ENCODE results near the gene SPINT3.
A peak's percentile ranks its signal among the peaks of the same experiment; 100 is the strongest.

Gene SPINT3

DNA sequence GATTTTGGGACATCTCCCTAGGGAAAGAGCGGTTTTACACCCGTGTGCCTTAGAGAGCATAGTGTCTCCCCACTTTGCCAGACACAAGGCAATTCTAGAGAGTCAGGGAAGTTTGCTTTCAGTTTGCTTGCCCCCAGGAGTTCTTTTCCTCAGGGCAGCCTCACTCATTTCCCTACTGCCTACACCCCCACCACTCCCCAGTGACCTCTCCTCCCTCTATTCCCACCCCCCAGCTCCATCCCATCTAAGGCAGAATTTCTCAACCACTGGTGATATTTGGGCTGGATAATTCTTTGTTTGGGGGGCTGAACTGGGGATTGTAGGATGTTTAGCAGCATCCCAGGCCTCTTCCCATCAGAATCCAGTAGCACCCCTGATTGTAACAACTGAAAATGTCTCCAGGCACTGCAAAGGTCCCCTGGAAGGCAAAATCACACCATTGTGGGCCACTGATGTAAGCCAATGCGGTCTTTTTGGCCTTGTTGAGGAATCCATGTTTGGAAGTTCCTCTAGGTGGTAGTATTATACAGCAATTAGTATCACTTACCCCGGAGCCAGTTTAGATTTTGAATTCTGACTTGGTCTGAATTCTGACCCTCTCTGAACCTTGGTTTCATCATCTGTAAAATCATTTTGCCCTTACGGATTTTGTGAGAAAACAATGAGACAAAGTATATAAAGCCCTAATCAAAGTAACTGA is 30.5 kb upstream of the SPINT3 start:
- no peak for TF ChIP-seq ZFX (IDR thresholded peaks at IDR 0.05; ENCODE audit: borderline replicate concordance)
- TF ChIP-seq, protein P1, sequence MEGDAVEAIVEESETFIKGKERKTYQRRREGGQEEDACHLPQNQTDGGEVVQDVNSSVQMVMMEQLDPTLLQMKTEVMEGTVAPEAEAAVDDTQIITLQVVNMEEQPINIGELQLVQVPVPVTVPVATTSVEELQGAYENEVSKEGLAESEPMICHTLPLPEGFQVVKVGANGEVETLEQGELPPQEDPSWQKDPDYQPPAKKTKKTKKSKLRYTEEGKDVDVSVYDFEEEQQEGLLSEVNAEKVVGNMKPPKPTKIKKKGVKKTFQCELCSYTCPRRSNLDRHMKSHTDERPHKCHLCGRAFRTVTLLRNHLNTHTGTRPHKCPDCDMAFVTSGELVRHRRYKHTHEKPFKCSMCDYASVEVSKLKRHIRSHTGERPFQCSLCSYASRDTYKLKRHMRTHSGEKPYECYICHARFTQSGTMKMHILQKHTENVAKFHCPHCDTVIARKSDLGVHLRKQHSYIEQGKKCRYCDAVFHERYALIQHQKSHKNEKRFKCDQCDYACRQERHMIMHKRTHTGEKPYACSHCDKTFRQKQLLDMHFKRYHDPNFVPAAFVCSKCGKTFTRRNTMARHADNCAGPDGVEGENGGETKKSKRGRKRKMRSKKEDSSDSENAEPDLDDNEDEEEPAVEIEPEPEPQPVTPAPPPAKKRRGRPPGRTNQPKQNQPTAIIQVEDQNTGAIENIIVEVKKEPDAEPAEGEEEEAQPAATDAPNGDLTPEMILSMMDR (IDR thresholded peaks at IDR 0.05): peak; percentile 31
- no peak overlapping the region for H3K27ac ChIP-seq

DNA sequence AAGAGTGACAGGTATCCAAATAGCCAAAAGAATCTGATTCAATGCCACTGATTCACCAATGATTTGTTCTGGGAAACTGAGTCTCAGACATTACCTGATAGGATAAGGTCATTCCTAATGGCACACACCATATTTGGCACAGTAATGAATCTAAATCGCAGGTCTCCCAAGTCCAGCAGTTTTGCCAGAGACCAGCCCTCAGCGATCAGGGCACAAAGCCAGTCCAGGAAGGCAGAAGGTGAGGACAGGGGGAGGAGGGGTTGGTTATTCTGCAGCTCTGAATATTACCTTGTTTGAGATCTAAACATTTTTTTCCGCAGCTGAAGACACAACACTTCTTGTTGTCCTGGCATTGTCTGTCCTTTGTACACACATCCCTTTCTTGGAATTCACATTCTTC is 29.9 kb upstream of the SPINT3 start:
- TF ChIP-seq ZFX (IDR thresholded peaks at IDR 0.05; ENCODE audit: borderline replicate concordance): no peak
- TF ChIP-seq, protein P1 (IDR thresholded peaks at IDR 0.05): no peak
- no peak overlapping the region for H3K27ac ChIP-seq

GRCh38 chr20:45539382-45539781 is 24.0 kb upstream of the SPINT3 start, which contains the start of gene WFDC6:
WFDC6 (minus strand) TSS chr20:45539482; CDS start chr20:45539407, 75 bp downstream.
- TF ChIP-seq, protein P1 (IDR thresholded peaks at IDR 0.05): no peak
- no peak for TF ChIP-seq ZFX (IDR thresholded peaks at IDR 0.05; ENCODE audit: borderline replicate concordance)

GRCh38 chr20:45538209-45538799 is 22.9 kb upstream of the SPINT3 start:
- TF ChIP-seq, protein P1 (IDR thresholded peaks at IDR 0.05): peak; percentile 20
- no peak for TF ChIP-seq ZFX (IDR thresholded peaks at IDR 0.05; ENCODE audit: borderline replicate concordance)
- no peak overlapping the region for H3K27ac ChIP-seq

More at GRCh38 chr20:45539382-45539781, 24.0 kb upstream of the SPINT3 start, which contains the start of gene WFDC6:
- H3K27ac ChIP-seq: no peak within 1 kb of the TSS

GRCh38 chr20:45527294-45527693 is 11.9 kb upstream of the SPINT3 start:
- no peak overlapping the region for H3K27ac ChIP-seq
- TF ChIP-seq ZFX (IDR thresholded peaks at IDR 0.05; ENCODE audit: borderline replicate concordance): no peak
- TF ChIP-seq, protein P1 (IDR thresholded peaks at IDR 0.05): no peak

DNA sequence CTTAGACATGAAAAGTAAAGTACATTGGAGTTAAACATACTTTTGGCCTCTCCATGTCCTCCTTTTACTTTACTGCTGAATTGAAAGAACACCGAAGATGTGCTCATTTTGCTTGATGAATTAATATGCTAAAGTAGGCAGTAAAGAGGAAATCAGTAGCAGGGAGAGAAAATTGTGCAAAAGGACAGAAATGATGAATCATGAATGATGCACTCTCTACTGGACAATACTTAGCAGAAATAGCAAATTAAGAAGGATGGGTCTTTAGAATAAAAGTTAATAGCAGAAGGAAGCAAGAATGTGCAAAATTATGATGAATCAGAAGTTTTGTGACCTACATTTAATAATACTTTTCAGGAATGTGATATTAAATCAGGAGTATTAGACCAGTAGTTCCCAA is 8.4 kb upstream of the SPINT3 start:
- no peak for TF ChIP-seq ZFX (IDR thresholded peaks at IDR 0.05; ENCODE audit: borderline replicate concordance)
- TF ChIP-seq, protein P1 (IDR thresholded peaks at IDR 0.05): no peak
- H3K27ac ChIP-seq: no peak overlapping the region

GRCh38 chr20:45518282-45518681 is 2.9 kb upstream of the SPINT3 start:
- no peak overlapping the region for H3K27ac ChIP-seq
- TF ChIP-seq, protein P1 (IDR thresholded peaks at IDR 0.05): no peak
- no peak for TF ChIP-seq ZFX (IDR thresholded peaks at IDR 0.05; ENCODE audit: borderline replicate concordance)
